Measurements from ENCODE around the gene SIRPB1.
"Not testable (repeated sequence)": the region's sequence is repeated elsewhere in the genome, so short reads cannot be mapped to it uniquely, and the experiment has no call there.

SIRPB1 gene

DNA sequence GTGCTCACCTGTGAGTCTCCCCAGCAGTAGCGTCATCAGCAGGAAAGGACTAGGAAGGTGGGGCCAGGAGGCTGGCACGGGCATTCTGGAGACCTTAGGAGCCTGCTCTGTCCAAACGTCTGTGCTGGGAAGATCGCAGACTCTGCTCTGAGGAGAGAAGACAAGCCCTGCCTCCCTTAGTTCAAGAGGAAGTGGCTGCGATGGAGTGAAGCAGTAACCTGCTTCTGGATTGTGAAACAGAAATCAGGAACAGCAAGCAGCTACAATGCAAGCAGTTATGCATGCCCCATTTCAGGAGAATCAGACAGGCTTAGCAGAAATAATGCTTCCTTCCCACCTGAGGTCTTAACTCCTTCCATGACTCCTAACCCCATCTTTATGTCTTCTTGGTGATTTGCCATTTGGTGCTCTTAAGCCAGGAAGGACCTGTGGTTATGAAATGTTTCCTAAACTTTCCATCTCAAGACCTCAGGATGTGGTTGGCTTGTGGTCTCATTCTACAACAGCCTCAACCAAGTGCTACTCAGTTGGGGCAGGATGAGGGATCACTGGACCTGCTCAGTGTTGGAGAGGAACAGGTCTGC lies at the start of gene SIRPB1:
Gene SIRPB1 (minus strand): TSS at position 149 of the 584 bp plus-strand sequence. CDS start 65 bp downstream, at position 84.
- DNase-seq: peak; percentile 61

- no peak for DNase-seq
Observed at GRCh38 chr20:1669304-1669703, 49.5 kb upstream of the SIRPB1 start.

- DNase-seq: no peak
Observed at GRCh38 chr20:1667502-1668085, 47.8 kb upstream of the SIRPB1 start.

- no peak for DNase-seq
Observed at GRCh38 chr20:1666802-1667201, 47.0 kb upstream of the SIRPB1 start.

DNA sequence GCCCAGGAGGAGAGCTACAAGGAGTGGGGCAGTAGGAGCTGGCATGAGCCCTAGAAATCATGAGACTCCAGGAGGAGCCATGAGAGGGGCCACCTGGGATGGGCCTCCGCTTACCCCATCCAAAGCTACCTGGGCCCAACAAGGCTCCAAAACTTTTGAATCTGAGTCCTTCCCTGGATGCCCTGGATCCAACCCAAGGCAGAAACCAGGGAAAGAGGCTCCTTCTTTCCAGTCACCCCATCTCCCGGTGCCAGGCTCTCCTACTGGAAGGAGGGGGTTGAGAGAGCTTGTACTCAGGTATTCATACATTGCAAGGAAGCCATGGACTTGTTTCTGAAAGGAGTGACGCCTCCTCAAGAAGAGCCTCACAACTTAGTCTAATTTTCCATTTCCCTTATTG lies 45.5 kb upstream of the SIRPB1 start:
- DNase-seq: no peak

- DNase-seq: peak; percentile 60
Observed at GRCh38 chr20:1664911-1665310, 45.1 kb upstream of the SIRPB1 start.

DNA sequence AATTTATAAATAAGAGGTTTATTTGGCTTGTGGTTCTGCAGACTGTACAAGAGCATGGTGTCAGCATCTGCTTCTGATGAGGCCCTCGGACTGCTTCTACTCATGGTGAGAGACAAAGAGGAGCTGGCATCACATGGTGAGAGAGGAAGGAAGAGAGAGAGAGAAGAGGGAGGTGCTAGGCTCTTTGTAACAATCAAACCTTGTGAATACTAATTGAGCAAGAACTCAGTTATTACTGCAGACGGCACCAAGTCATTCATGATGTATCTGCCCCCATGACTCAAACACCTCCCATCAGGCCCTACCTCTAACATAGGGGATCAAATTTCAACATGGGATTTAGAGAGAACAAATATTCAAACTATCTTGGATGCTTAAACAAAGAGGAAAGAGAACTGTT lies 44.1 kb upstream of the SIRPB1 start:
- DNase-seq: no peak

DNA sequence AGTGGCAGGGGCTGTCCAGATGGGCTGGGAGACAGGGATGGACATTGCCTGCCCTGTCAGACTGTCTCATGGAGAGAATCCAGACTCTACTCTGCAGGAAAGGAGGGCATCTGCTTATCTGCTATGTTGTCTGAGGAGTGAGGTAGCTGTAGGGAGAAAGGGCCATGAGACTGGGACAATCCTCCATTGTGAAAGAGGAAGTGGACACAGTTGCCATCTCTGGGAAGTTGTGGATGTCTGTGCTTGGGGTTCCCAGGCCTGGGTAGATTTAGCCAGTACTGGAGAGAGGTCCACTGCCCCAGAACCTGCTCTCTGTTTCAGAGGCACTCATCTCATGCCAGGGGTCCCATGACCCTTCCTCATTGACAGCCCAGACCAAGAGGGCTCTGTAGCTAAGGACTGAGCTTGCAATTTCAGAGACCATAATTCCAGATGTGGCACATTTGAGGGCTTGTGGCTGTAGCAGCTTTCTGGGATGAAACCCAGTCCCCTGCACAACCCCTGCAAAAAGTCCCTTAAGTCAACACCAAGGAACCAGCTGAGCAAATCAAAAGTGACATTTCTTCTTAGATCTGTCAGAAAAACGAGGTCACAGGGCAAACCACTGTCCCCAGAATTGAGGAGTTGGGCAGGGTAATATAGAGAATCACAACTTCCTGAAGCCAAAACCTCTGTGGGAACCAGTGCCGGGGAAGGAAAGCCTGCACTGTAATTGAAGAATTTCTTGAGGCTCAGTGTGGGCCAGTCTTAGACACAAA lies 41.9 kb upstream of the SIRPB1 start:
- DNase-seq: no peak

DNA sequence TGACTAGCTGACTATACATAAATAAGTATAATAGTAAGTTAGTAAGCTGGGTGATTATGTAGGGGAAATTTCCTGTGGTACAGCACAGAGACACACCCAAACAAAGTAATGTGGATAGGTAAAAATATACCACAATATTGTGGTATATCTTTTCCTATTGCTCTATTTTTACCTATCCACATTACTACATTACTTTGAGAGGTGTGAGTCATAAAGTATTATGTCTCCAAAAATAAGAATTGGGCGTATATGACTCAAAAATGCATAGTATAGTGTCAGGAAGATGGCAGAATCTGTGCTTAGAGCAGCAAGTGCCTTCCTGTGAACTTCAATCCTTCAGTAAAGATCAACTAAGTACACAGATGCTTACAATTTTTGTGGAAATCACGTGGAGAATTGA lies 40.4 kb upstream of the SIRPB1 start:
- peak; percentile 66 for DNase-seq

DNA sequence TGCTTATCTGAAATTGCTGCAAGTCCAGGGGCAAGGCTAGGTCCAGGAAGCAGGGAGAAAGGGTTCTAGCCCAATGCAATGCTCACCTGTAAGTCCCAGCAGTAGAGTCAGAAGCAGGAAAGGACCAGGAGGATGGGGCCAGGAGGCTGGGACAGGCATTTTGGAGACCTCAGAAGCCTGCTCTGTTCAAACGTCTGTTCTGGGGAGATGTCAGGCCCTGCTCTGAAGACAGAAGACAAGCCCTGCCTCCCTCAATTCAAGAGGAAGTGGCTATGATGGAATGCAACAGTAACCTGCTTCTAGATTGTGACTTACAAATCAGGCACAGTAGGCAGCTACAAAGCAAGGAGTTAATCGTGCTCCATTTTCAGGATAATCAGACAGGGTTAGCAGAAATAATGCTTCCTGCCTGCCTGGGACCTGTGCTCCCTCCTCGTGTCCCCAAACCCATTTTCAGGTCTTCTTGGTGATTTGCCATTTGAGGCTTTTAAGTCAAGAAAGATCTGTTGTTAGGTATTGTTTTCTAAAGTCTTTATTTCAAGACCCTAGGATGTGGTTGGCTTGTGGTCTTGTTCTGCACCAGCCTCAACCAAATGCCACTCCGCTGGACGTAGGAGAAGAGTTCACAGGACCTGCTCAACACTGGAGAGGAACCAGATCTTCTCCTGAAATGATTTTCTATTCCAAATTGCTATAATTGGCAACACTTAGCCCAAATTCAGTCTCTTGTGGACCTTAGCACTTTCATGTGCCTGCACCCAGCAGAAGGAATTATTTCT lies 37.9 kb upstream of the SIRPB1 start, which contains the start of gene SIRPG:
Gene SIRPG (minus strand): TSS at position 224 of the 779 bp plus-strand sequence. CDS start 65 bp downstream, at position 159.
- DNase-seq: no peak

DNA sequence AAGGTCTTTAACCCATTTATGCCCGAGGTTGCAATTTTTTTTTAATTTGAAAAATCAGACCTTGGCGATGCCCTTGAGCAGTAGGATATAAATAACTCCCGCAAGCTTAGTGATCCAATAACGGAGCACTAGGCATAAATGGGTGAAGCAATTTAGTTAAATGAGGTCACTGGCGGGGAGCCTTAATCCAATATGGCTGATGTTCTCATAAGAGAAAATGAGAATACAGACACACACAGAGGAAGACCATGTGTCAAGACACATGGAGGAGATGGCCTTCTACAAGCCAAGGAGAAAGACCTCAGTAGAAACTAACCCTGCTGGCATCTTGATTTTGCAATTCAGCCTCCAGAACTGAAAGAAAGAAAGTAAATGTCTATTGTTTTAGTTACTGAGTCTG lies 37.0 kb upstream of the SIRPB1 start:
- no peak for DNase-seq

GRCh38 chr20:1654996-1655395 lies 35.2 kb upstream of the SIRPB1 start:
- no peak for DNase-seq

GRCh38 chr20:1652960-1653359 lies 33.2 kb upstream of the SIRPB1 start:
- DNase-seq: no peak

GRCh38 chr20:1652104-1652503 lies 32.3 kb upstream of the SIRPB1 start:
- no peak for DNase-seq

- DNase-seq: no peak
Observed at GRCh38 chr20:1651268-1652058, 31.7 kb upstream of the SIRPB1 start.

DNA sequence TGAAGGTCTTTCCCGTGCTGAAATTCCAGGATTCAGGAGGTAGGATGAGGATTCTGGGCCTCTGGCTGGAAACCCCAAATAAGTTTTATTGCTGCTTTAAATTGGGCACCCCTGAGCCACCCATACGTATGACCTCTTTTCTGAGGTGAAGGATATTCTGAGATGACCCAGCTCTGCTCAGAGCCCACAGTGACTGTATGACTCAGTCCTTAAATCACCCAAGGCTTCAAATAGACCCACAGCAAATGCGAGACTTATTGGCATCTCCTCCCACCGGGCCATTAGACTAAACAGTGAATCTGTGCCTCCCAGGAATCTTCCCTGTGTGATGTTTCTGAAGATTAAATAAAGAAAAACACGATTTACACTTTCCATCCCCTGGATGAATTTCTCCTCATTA lies 28.3 kb upstream of the SIRPB1 start:
- DNase-seq: no peak

DNA sequence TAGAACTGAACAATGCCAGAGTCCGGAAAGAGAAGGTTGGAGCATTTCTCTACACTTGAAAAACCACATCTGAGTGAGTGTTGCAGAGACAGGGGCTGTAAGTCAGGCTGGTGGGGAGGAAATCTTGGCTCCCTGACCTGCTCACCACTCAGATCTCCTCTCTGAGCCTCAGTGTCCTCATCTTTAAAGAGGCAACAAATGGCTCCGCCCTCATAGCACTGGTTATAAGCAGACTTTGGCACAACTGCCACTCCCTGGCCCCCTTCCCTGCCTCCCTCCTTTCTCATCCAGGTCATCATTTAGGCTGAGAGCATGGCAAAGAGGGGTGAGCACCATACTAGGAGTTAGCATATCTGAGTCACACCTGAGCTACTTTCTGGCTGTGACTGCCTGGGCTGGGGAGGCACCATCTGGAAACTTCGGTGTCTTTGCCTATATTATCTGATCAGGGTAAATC lies 27.2 kb upstream of the SIRPB1 start:
- DNase-seq: no peak

- DNase-seq: no peak
Observed at GRCh38 chr20:1644101-1644962, 24.5 kb upstream of the SIRPB1 start.

- not testable (repeated sequence) for DNase-seq
Observed at GRCh38 chr20:1638643-1639042, 18.8 kb upstream of the SIRPB1 start.

GRCh38 chr20:1637755-1638154 lies 17.9 kb upstream of the SIRPB1 start:
- no peak for DNase-seq

- no peak for DNase-seq
Observed at GRCh38 chr20:1637226-1637625, 17.4 kb upstream of the SIRPB1 start.

Measured in activated CD4-positive, alpha-beta T cell treated with anti-CD3 and anti-CD28 coated beads, Interleukin-2, amount 50 U/mL, for 16 hours (primary cell).